MM.1S (cell line): ENCODE measurements around the gene FXYD3.

Experiments
- DNase-seq: peaks from one replicate; pipeline ENCODE4 v3.0.0-alpha.2; 2015
- H2AFZ ChIP-seq: fragments of 300-600 bp; sonication (generic); 2 replicates; pipeline ENCODE4 v1.6.0; 2016; ENCODE audit warnings: antibody characterized with exemption, low read length
- H3F3A ChIP-seq: fragments of 300-600 bp; sonication (generic); 2 replicates; pipeline ENCODE4 v1.6.1; 2016; ENCODE audit warnings: mild to moderate bottlenecking, antibody characterized with exemption, low read length, moderate library complexity, mixed read lengths; ENCODE audit not compliant: insufficient read depth
- H3K27ac ChIP-seq: fragments of 300-600 bp; sonication (generic); 2 replicates; pipeline ENCODE4 v1.5.1; 2016; ENCODE audit warnings: mild to moderate bottlenecking, low read length
- H3K27me3 ChIP-seq: fragments of 300-600 bp; sonication (generic); replicated peaks from 2 replicates; pipeline ENCODE4 v1.6.0; 2016; ENCODE audit warnings: low read length; ENCODE audit not compliant: insufficient read depth
- H3K36me3 ChIP-seq: fragments of 300-600 bp; sonication (generic); replicated peaks from 2 replicates; pipeline ENCODE4 v1.6.1; 2016; ENCODE audit warnings: mild to moderate bottlenecking, low read length, mixed read lengths; ENCODE audit not compliant: insufficient read depth
- H3K4me1 ChIP-seq: fragments of 300-600 bp; sonication (generic); 2 replicates; pipeline ENCODE4 v1.6.1; 2016; ENCODE audit warnings: low read length, mixed read lengths
- H3K4me2 ChIP-seq: fragments of 300-600 bp; sonication (generic); 2 replicates; pipeline ENCODE4 v1.6.0; 2016; ENCODE audit warnings: low read depth, low read length
- H3K4me3 ChIP-seq: fragments of 300-600 bp; sonication (generic); 2 replicates; pipeline ENCODE4 v1.5.1; 2016; ENCODE audit warnings: low read length, mixed read lengths
- H3K79me2 ChIP-seq: fragments of 300-600 bp; sonication (generic); 2 replicates; pipeline ENCODE4 v1.6.1; 2016; ENCODE audit warnings: mixed run types, low read length, mixed read lengths
- H3K9ac ChIP-seq: fragments of 300-600 bp; sonication (generic); 2 replicates; pipeline ENCODE4 v1.6.1; 2016; ENCODE audit warnings: low read length, mixed read lengths
- H3K9me2 ChIP-seq: fragments of 300-600 bp; sonication (generic); replicated peaks from 2 replicates; pipeline ENCODE4 v1.6.1; 2016; ENCODE audit warnings: mild to moderate bottlenecking, low read length, mixed read lengths; ENCODE audit not compliant: insufficient read depth
- H3K9me3 ChIP-seq: fragments of 300-600 bp; sonication (generic); replicated peaks from 2 replicates; pipeline ENCODE4 v1.6.1; 2016; ENCODE audit warnings: mild to moderate bottlenecking, low read length, mixed read lengths; ENCODE audit not compliant: insufficient read depth
- H4K20me1 ChIP-seq: fragments of 300-600 bp; sonication (generic); 2 replicates; pipeline ENCODE4 v1.6.1; 2016; ENCODE audit warnings: mild to moderate bottlenecking, low read length, moderate library complexity, mixed read lengths; ENCODE audit not compliant: insufficient read depth
- EZH2 ChIP-seq: fragments of 300-600 bp; sonication (generic); optimal IDR thresholded peaks from 2 replicates; pipeline ENCODE3; 2017; ENCODE audit warnings: low read depth, mild to moderate bottlenecking, antibody characterized with exemption, low read length, mixed read lengths
- EZH2phosphoT487 ChIP-seq: fragments of 300-600 bp; sonication (generic); IDR thresholded peaks from 2 replicates; pipeline ENCODE4 v1.6.1; 2018; ENCODE audit warnings: antibody characterized with exemption, low read length
- TF ChIP-seq, protein P1 (sequence below): fragments of 300-600 bp; sonication (generic); IDR thresholded peaks from 2 replicates; pipeline ENCODE4 v1.5.1; 2016; ENCODE audit warnings: antibody characterized with exemption, low read length, mixed read lengths

The FXYD3 gene

DNA sequence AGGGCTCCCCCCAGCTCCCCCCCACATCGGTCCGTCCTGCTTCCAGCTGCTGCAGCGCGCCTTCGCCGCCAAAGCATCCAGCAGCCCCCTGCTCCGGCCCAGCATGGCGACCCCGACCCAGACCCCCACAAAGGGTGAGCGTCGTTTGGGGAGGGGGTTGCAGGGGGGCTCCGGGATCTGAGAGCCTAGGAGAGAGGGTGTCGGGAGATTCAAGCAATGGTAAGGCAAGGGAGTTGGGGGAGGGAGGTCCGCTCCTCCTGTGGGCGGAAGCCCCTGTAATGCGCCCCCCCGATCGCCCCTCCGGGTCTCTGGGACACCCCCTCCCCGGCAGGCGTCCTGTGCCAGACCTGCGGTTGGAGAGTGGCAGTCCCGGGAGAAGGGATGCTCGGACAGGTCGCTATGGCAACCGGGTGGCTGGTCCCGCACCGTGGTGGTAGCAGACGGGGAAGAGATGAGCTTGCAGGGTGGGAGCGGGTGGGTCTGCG is 27.6 kb downstream of the FXYD3 start, which contains the start of gene FXYD7:
Gene FXYD7 (plus strand): TSS at position 25 of the 485 bp plus-strand sequence. CDS start 79 bp downstream, at position 104.
- H3K27me3 ChIP-seq, result peaks cover 39% of the 10 kb centered on the region
- H4K20me1 ChIP-seq, result no peaks in the 10 kb centered on the region
- peaks cover 15% of the 10 kb centered on the region for H3K4me1 ChIP-seq
- peak within 1 kb of the TSS; percentile 8; the same call in 1 of the 2 replicates for H3K9ac ChIP-seq
- no peaks in the 10 kb centered on the region for H3K79me2 ChIP-seq
- H3K36me3 ChIP-seq, result no peaks in the 10 kb centered on the region
- peak within 1 kb of the TSS; percentile 100 for H3K4me2 ChIP-seq
- H3K27ac ChIP-seq, result no peak within 1 kb of the TSS
- 0 out of 2 replicates have a peak within 1 kb of the TSS, but pooled peaks have one; percentile 42 for H2AFZ ChIP-seq
- no peaks in the 10 kb centered on the region for H3K9me2 ChIP-seq
- peaks cover 8% of the 10 kb centered on the region; the same call in 1 of the 2 replicates for H3F3A ChIP-seq
- no peak for DNase-seq
- TF ChIP-seq, protein P1, sequence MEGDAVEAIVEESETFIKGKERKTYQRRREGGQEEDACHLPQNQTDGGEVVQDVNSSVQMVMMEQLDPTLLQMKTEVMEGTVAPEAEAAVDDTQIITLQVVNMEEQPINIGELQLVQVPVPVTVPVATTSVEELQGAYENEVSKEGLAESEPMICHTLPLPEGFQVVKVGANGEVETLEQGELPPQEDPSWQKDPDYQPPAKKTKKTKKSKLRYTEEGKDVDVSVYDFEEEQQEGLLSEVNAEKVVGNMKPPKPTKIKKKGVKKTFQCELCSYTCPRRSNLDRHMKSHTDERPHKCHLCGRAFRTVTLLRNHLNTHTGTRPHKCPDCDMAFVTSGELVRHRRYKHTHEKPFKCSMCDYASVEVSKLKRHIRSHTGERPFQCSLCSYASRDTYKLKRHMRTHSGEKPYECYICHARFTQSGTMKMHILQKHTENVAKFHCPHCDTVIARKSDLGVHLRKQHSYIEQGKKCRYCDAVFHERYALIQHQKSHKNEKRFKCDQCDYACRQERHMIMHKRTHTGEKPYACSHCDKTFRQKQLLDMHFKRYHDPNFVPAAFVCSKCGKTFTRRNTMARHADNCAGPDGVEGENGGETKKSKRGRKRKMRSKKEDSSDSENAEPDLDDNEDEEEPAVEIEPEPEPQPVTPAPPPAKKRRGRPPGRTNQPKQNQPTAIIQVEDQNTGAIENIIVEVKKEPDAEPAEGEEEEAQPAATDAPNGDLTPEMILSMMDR, result no peak
- TF ChIP-seq EZH2phosphoT487, result no peak
- TF ChIP-seq EZH2, result no peak
- peak within 1 kb of the TSS; percentile 39; the same call in 1 of the 2 replicates for H3K4me3 ChIP-seq
- H3K9me3 ChIP-seq, result no peaks in the 10 kb centered on the region

DNA sequence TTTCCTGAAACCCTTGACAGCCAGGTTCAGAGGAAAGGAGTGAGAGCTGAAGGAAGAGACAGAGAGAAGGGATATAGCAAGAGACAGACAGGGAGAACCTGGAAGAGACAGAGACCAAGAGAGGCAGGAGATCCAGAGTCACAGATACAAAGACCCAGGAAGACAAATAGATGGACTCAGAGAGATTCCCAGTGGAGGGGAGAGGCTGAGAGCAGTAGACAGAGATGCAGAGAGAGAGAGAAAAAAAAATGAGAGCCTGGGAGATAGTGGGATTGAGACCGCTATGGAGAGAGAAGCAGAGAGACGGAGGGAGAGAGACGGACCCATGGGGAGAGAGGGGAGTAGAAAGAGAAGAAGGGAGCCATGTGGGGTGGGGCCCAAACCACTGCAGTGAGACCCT is 28.2 kb downstream of the FXYD3 start:
- no peaks in the 10 kb centered on the region for H3K79me2 ChIP-seq
- no peak overlapping the region for H3K9ac ChIP-seq
- H3K4me3 ChIP-seq, result no peak overlapping the region
- H3K4me1 ChIP-seq, result peaks cover 15% of the 10 kb centered on the region
- no peak overlapping the region for H3K4me2 ChIP-seq
- peaks cover 38% of the 10 kb centered on the region for H3K27me3 ChIP-seq
- no peak for DNase-seq
- no peaks in the 10 kb centered on the region for H3K9me2 ChIP-seq
- peaks cover 8% of the 10 kb centered on the region; the same call in 1 of the 2 replicates for H3F3A ChIP-seq
- H3K27ac ChIP-seq, result no peak overlapping the region
- TF ChIP-seq, protein P1, result no peak
- no peak for TF ChIP-seq EZH2
- no peak overlapping the region for H2AFZ ChIP-seq
- H4K20me1 ChIP-seq, result no peaks in the 10 kb centered on the region
- H3K9me3 ChIP-seq, result no peaks in the 10 kb centered on the region
- H3K36me3 ChIP-seq, result no peaks in the 10 kb centered on the region

DNA sequence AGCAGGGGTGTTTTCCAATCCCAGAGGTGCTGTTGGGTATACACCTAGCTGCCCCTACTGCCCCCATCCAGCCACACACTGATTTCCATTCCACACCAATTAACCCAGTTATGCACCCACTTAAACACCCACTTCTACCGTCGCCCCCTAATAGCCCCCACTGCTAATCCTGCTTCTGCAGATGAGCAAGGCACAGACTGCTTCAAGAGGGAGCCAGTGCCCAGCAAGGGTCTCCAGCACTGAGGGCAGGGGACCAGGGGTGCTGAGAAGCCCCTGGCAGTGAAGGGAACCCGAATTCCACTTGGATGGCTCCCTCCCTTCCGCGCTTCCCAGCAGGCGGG is 28.6 kb downstream of the FXYD3 start:
- no peak overlapping the region for H3K4me2 ChIP-seq
- no peaks in the 10 kb centered on the region for H3K36me3 ChIP-seq
- no peak overlapping the region for H3K27ac ChIP-seq
- H3K4me1 ChIP-seq, result peaks cover 15% of the 10 kb centered on the region
- H3F3A ChIP-seq, result peaks cover 8% of the 10 kb centered on the region; the same call in 1 of the 2 replicates
- H3K79me2 ChIP-seq, result no peaks in the 10 kb centered on the region
- no peaks in the 10 kb centered on the region for H4K20me1 ChIP-seq
- H3K27me3 ChIP-seq, result peaks cover 38% of the 10 kb centered on the region
- TF ChIP-seq EZH2phosphoT487 (no peak), EZH2 (no peak)
- TF ChIP-seq, protein P1, result no peak
- H2AFZ ChIP-seq, result no peak overlapping the region
- no peak overlapping the region for H3K9ac ChIP-seq
- DNase-seq, result no peak
- H3K4me3 ChIP-seq, result no peak overlapping the region
- H3K9me3 ChIP-seq, result no peaks in the 10 kb centered on the region
- H3K9me2 ChIP-seq, result no peaks in the 10 kb centered on the region
